GM12801 (cell line): ENCODE data around the gene CLSTN2.

Experiments
- CTCF ChIP-seq: IDR thresholded peaks from one replicate; pipeline ENCODE4 v1.5.1; 2011; ENCODE audit warnings: control low read depth; ENCODE audit not compliant: insufficient read length; ENCODE audit errors: extremely low read depth

CLSTN2 gene

GRCh38 chr3:140055092-140055791 lies 120.3 kb downstream of the CLSTN2 start:
- TF ChIP-seq CTCF = no peak

GRCh38 chr3:140056047-140056446 lies 121.1 kb downstream of the CLSTN2 start:
- TF ChIP-seq CTCF = no peak

- TF ChIP-seq CTCF = no peak
Observed at GRCh38 chr3:140061211-140061610, 126.2 kb downstream of the CLSTN2 start.

- no peak for TF ChIP-seq CTCF
Observed at GRCh38 chr3:140062461-140062860, 127.5 kb downstream of the CLSTN2 start.

- TF ChIP-seq CTCF = no peak
Observed at GRCh38 chr3:140067487-140067886, 132.5 kb downstream of the CLSTN2 start.

- TF ChIP-seq CTCF = no peak
Observed at GRCh38 chr3:140068494-140069017, 133.6 kb downstream of the CLSTN2 start.

GRCh38 chr3:140073278-140074045 lies 138.5 kb downstream of the CLSTN2 start:
- no peak for TF ChIP-seq CTCF
